HepG2 (cell line): ENCODE results near the gene MARK4. TPM values are rescaled to one million over a fixed set of nuclear protein-coding genes. Genes with fewer than 3 reads are reported as not detected.

Experiments
- ATAC-seq: fragments of 200-7000 bp; cut with Tn5 transposase; 3 replicates; pipeline ENCODE4 v1.9.1; 2020; ENCODE audit warnings: mild to moderate bottlenecking, moderate library complexity
- BruUV-seq: library from RNA; stranded (reverse); fragments of 400-500 nt; replicated peaks from 2 replicates; lab custom pipeline; 2021; lab: Mats Ljungman, UMichigan
- CTCF ChIA-PET: fragments of 300-600 bp; formaldehyde crosslinking; extraction: SDS; loops from one replicate; lab custom pipeline; 2021; ENCODE audit warnings: low total read pairs, inconsistent platforms, low intra/inter-chr PET ratio; lab: Yijun Ruan, JAX
- POLR2A ChIA-PET: fragments of 350-600 bp; sonication (Branson Sonifier 250); formaldehyde crosslinking; loops from one replicate; lab custom pipeline; 2020; ENCODE audit warnings: antibody characterized with exemption, inconsistent platforms; lab: Yijun Ruan, JAX
- DNase-seq: peaks from one replicate; pipeline ENCODE4 v3.0.0-alpha.2; 2015; ENCODE audit warnings: low spot score
- FAIRE-seq: peaks from 3 replicates; lab custom pipeline; 2011; peaks lifted over from hg19 to GRCh38; lab: Jason Lieb, UNC
- H2AFZ ChIP-seq: one replicate; pipeline ENCODE4 v1.6.1; 2011; ENCODE audit warnings: low read length, inconsistent platforms
- H3K27ac ChIP-seq: fragments of 300-600 bp; 3 replicates; pipeline ENCODE4 v1.8.0; 2011; ENCODE audit warnings: mixed run types, mild to moderate bottlenecking, mixed read lengths, low read length, inconsistent platforms; ENCODE audit not compliant: insufficient read depth; ENCODE audit errors: extremely low read length
- H3K27me3 ChIP-seq, 2 experiments: fragments of 200-600 bp in 1 of 2; 2 replicates in 1 of 2; 3 replicates in 1 of 2; pipeline versions ENCODE4 v1.6.0 to v1.8.0; 2011; ENCODE audit warnings: low read length in 2 of 2, mild to moderate bottlenecking in 2 of 2, moderate library complexity in 2 of 2, inconsistent platforms in 1 of 2; ENCODE audit not compliant: insufficient read depth in 2 of 2, control insufficient read depth in 1 of 2
- H3K36me3 ChIP-seq, 2 experiments: fragments of 200-600 bp in 1 of 2; replicated peaks in 1 of 2; 2 replicates in 1 of 2; 3 replicates in 1 of 2; pipeline versions ENCODE4 v1.5.1 to v1.8.0; 2011; ENCODE audit warnings: low read length in 2 of 2, inconsistent platforms in 1 of 2; ENCODE audit not compliant: insufficient read depth in 2 of 2, control insufficient read depth in 1 of 2
- H3K4me1 ChIP-seq: 2 replicates; pipeline ENCODE4 v1.5.1; 2012; ENCODE audit warnings: low read length, inconsistent platforms; ENCODE audit not compliant: insufficient read depth
- H3K4me2 ChIP-seq: 2 replicates; pipeline ENCODE4 v1.6.0; 2011; ENCODE audit warnings: low read depth, low read length, inconsistent platforms
- H3K4me3 ChIP-seq, 3 experiments: fragments of 200-600 bp in 1 of 3; sonication (generic), shearing (Covaris generic) in 1 of 3; replicated peaks in 1 of 3; 2 replicates each; pipeline ENCODE4 v1.5.1; 2011 to 2016; ENCODE audit warnings: low read length in 3 of 3, inconsistent platforms in 2 of 3, low read depth in 2 of 3, mild to moderate bottlenecking in 2 of 3, control low read depth in 1 of 3, mixed read lengths in 1 of 3; ENCODE audit not compliant: insufficient read depth in 1 of 3
- H3K79me2 ChIP-seq: one replicate; pipeline ENCODE4 v1.6.1; 2011; ENCODE audit warnings: low read length, inconsistent platforms; ENCODE audit not compliant: insufficient read depth
- H3K9ac ChIP-seq: 2 replicates; pipeline ENCODE4 v1.6.0; 2011; ENCODE audit warnings: mild to moderate bottlenecking, low read depth, low read length, inconsistent platforms; ENCODE audit not compliant: insufficient read depth
- H3K9me3 ChIP-seq: 2 replicates; pipeline ENCODE4 v1.5.1; 2012; ENCODE audit warnings: mild to moderate bottlenecking, low read length
- H4K20me1 ChIP-seq: 2 replicates; pipeline ENCODE4 v1.6.0; 2011; ENCODE audit warnings: inconsistent platforms, mild to moderate bottlenecking, low read length, moderate library complexity; ENCODE audit not compliant: insufficient read depth
- EHMT2 ChIP-seq: fragments of 200-600 bp; sonication (generic); IDR thresholded peaks from 2 replicates; pipeline ENCODE4 v1.7.0; 2017; ENCODE audit warnings: antibody characterized with exemption, low read depth, low read length, borderline replicate concordance
- PITX1 ChIP-seq: sonication (generic); formaldehyde crosslinking; IDR thresholded peaks from 2 replicates; pipeline ENCODE4 v1.5.1; 2020; ENCODE audit warnings: mild to moderate bottlenecking, missing genetic modification reagents
- RXRB ChIP-seq: IDR thresholded peaks from 2 replicates; pipeline ENCODE4 v1.6.1; 2016; ENCODE audit warnings: borderline replicate concordance, missing genetic modification reagents, missing compliant biosample characterization
- ZNF121 ChIP-seq: sonication (generic); formaldehyde crosslinking; IDR thresholded peaks from 2 replicates; pipeline ENCODE4 v1.5.0; 2020; ENCODE audit warnings: mild to moderate bottlenecking, missing genetic modification reagents
- ZNF142 ChIP-seq: sonication (generic); formaldehyde crosslinking; IDR thresholded peaks from 2 replicates; pipeline ENCODE4 v1.4.0; 2020; ENCODE audit warnings: missing genetic modification reagents
- ZNF280D ChIP-seq: sonication (generic); formaldehyde crosslinking; IDR thresholded peaks from 2 replicates; pipeline ENCODE4 v1.5.1; 2020; ENCODE audit warnings: mild to moderate bottlenecking, missing genetic modification reagents
- WGBS: methylation state at CpG from one replicate; pipeline ENCODE4 v1.1.6; 2017; ENCODE audit warnings: low lambda C conversion rate; 5-methylcytosine and 5-hydroxymethylcytosine counted together
- in situ Hi-C: cut with HindIII; loops from 2 replicates; pipeline ENCODE4 v1.10.0; 2017; ENCODE audit warnings: low pct_unique_long_range_greater_than_20kb; ENCODE audit not compliant: extremely low pct_ligation_motif_present
- intact Hi-C: fragments of 100-400 bp; cut with micrococcal nuclease; formaldehyde crosslinking; loops from one replicate; pipeline ENCODE4 v1.10.0; 2022; ENCODE audit not compliant: unreplicated experiment
- polyA plus RNA-seq, 8 experiments: library from polyadenylated mRNA; depleted of rRNA in 3 of 8; stranded (reverse) in 7 of 8; unstranded in 1 of 8; fragments of >200 nt; fragmentation: Illumina TruSeq in 4 of 8; extraction: Trizol in 4 of 8; gene quantifications; 2 replicates each; pipeline versions ENCODE4 v1.2.1 to v1.2.3, GENCODE V29; 2011 to 2016; ENCODE audit warnings: low read depth in 4 of 8, missing spikeins in 1 of 8, mixed read lengths in 1 of 8; ENCODE audit not compliant: insufficient read depth in 1 of 8
- total RNA-seq, 5 experiments: library from RNA; depleted of rRNA; stranded (reverse); fragments of >200 nt; fragmentation: Illumina TruSeq; extraction: Trizol; gene quantifications; 2 replicates each; pipeline ENCODE4 v1.2.3, GENCODE V29; 2016; ENCODE audit warnings: low read depth in 1 of 5

MARK4 gene
- total and polyA plus RNA-seq, 2 of the 13 experiments (the other 11 are each of a cell fraction or from before 2014, with no cell fraction given), result 7.0 to 12.2 TPM

GRCh38 chr19:45256836-45257235, 5.8 kb downstream of the MARK4 start:
- ATAC-seq (no peak), DNase-seq (no peak), FAIRE-seq (no peak)
- no peak overlapping the region for H3K27ac ChIP-seq
- H3K36me3 ChIP-seq, result peaks cover 0 to 1% of the 10 kb centered on the region in 2 experiments; a peak in 2 of 5 replicates
- in situ Hi-C loops, result no loop called here
- no TSS peak for BruUV-seq
- ChIA-PET CTCF (no interaction called here), POLR2A (interaction anchor here (0.6 to 1.0 kb wide), 2 partner anchors 16 to 76 kb away, joined by 3 to 4 read pairs; no protein-coding TSS in a partner anchor)
- intact Hi-C loops, result no loop called here
- no peak overlapping the region for H3K4me2 ChIP-seq
- no peak overlapping the region for H3K4me3 ChIP-seq
- H3K9ac ChIP-seq, result no peak overlapping the region
- no peaks in the 10 kb centered on the region for H4K20me1 ChIP-seq
- TF ChIP-seq EHMT2 (no peak), ZNF121 (CRISPR knock-in tag) (peak; percentile 50; the same call in 1 of the 2 replicates), ZNF142 (no peak), ZNF280D (CRISPR knock-in tag) (no peak), RXRB (CRISPR knock-in tag) (no peak), PITX1 (CRISPR knock-in tag) (no peak)
- H3K79me2 ChIP-seq, result peaks cover 34% of the 10 kb centered on the region
- 95% methylated on average over 4 of the region's 4 CpGs for WGBS
- no peaks in the 10 kb centered on the region for H3K9me3 ChIP-seq
- no peak overlapping the region for H2AFZ ChIP-seq
- H3K4me1 ChIP-seq, result peaks cover 56% of the 10 kb centered on the region
- no peaks in the 10 kb centered on the region for H3K27me3 ChIP-seq
